GM19043 (cell line): ENCODE results near the gene DLG2.
"Not testable (repeated sequence)": the region's sequence is repeated elsewhere in the genome, so short reads cannot be mapped to it uniquely, and the experiment has no call there.

Experiments
- ATAC-seq: cut with Tn5 transposase; IDR thresholded peaks from one replicate; pipeline ENCODE4 v1.9.1; 2021; ENCODE audit warnings: low read depth; ENCODE audit not compliant: unreplicated experiment

The DLG2 gene

GRCh38 chr11:83438438-83438837, 2188.7 kb downstream of the DLG2 start:
- no peak for ATAC-seq

- ATAC-seq = no peak
Observed at GRCh38 chr11:83437939-83438338, 2189.2 kb downstream of the DLG2 start.

DNA sequence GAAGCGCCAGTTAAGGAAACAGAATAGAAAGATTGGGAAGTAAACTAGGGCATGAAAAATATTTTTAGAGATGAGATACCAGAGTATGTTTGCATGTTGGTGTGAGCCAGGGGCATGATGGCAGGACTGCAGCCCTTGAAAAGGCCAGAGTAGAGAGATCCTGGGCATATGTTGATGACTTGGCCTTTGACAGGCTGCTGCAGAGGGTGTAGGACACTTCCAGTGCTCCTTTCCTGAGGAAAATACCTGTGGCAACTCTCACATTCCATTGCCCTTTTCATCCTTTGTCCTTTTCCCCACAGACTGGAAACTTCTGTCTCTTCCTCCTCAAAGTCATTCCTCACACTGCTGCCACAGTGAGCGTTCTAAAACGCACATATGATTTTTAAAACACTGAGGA, 2190.3 kb downstream of the DLG2 start:
- ATAC-seq = no peak

- ATAC-seq = not testable (repeated sequence)
Observed at GRCh38 chr11:83434812-83435211, 2192.3 kb downstream of the DLG2 start.

DNA sequence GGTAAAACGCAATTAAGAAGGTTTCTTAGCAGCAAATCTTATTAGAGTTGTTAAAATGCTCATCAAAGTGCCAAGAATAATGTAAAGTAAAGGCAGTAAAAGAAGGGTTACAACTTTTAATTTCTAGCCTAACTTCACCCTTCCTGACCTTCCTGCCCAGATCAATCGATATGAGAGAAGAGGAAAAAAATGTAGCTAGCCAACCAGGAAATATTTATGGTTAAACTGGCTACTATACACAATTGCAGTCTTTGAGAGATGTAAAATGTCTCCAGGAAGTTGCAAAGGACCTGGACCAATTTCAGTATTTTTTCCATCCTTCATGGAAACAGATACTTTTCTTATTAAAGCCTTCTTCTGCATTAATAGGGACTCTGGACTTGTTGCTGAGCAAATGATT, 2199.2 kb downstream of the DLG2 start:
- no peak for ATAC-seq

- no peak for ATAC-seq
Observed at GRCh38 chr11:83427501-83427900, 2199.6 kb downstream of the DLG2 start.

DNA sequence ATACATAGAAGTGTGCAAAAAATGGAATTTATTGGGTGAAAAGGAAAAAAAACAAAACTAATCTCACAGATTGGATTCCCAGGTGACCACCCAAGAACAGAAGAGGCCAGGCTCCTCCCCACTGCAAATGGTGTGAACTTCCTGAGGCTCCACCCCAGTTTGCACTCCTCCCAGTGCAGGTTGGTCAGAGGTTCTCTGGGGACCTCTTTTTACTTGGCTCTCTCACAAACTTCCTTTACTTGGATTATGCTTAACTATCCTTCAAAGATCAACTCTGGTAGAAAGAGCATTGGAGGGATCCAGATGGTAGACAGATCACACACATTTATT, 2202.0 kb downstream of the DLG2 start:
- ATAC-seq = no peak

DNA sequence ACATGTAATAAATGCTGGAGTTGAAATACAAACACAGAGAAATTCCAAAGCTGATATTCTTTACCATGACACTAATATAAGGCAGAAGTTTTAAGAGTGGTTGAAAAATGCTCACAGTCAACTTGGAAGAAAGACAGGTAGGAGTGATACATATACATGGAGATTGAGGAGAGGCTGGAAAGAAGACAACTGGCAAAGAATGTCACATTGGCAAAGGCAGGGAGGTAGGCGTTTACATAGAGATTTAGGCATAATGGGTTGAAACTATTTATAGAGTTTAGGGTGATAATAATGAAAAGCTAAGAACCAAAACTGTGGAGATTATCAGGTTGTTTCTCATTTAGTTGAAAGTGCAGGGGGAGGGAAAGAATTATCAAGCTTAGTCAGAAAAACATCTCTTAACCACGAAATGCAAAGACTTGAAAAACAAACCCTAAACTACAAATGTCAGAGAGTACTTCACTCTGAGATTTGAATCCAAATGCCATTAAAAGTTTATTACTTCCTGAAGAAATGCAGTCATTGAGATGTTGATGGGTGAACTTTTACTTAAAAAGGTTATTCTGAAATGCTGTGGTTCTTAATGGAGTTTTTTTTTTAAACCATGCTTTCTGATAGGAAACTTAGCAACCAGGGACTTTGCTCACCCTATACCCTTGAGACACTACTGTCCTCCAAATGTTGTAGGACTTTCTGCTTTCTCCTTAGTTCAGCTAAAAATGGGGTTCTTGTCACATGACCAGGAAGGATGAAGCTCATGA, 2202.6 kb downstream of the DLG2 start:
- ATAC-seq = no peak

DNA sequence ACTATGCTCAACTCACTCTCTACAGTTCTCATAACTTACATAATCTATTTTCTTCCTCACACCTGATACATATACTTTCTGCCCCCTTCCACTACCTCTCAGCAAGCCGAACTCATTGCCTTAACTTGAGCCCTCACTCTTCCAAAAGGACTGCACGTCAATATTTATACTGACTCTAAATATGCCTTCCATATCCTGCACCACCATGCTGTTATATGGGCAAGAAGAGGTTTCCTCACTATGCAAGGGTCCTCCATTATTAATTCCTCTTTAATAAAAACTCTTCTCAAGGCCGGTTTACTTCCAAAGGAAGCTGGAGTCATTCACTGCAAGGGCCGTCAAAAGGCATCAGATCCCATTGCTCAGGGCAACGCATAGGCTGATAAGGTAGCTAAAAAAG, 2204.5 kb downstream of the DLG2 start:
- ATAC-seq = not testable (repeated sequence)

DNA sequence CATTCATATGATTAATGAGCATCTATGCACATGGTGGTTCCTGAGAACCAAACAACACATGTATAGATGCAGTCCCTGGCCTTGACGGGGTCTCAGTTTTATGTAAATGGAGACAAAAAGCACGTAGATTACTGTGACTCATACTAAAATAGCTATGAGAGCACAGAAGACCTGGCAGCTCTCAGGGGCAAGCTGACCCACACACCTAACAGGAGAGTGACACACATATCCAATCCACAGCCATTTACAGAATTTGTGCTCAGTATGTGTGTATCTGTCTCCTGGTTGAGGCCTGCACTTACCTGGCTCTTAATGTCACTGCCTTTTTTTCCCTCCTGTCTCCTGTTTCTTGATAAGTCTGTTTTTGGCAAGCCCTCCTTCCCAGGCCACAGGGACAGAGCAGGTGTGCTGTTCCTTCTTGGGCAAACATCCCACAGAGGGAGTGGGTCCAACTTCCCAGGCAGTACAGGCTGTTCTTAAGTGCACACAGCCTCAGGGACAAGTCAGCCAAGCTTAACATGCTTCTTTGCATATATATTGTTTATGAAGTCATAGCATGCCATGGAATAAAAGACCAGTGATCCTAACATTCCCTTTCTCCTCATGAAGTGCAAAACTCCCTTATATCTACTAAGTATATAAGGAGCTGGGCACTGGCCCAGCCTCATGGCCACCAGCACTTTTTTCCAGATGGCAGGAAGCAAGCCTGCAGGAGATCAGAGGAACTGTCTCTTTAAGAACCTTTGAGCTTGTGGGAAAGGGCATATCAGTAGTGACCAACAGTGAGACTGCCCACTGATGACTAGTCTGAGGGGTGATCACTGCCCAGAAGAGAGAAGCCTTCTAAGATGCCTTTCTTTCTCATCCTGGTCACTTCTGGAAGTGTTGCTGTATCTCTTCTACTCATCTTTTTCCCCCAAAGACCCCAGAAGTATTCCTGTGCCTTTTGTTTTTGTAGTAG, 2216.3 kb downstream of the DLG2 start:
- no peak for ATAC-seq

- no peak for ATAC-seq
Observed at GRCh38 chr11:83409891-83410290, 2217.3 kb downstream of the DLG2 start.

GRCh38 chr11:83409476-83409875, 2217.7 kb downstream of the DLG2 start:
- ATAC-seq = no peak

GRCh38 chr11:83408946-83409345, 2218.2 kb downstream of the DLG2 start:
- no peak for ATAC-seq
